ENCODE results near the gene PEX13.
"Not testable (repeated sequence)": the region's sequence is repeated elsewhere in the genome, so short reads cannot be mapped to it uniquely, and the experiment has no call there.

PEX13 gene, protein sequence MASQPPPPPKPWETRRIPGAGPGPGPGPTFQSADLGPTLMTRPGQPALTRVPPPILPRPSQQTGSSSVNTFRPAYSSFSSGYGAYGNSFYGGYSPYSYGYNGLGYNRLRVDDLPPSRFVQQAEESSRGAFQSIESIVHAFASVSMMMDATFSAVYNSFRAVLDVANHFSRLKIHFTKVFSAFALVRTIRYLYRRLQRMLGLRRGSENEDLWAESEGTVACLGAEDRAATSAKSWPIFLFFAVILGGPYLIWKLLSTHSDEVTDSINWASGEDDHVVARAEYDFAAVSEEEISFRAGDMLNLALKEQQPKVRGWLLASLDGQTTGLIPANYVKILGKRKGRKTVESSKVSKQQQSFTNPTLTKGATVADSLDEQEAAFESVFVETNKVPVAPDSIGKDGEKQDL

GRCh38 chr2:61017556-61018317 lies at the start of gene PEX13, which contains the start of gene PUS10:
PEX13 (plus strand) TSS chr2:61017720; CDS start chr2:61017760, 40 bp downstream.
PUS10 (minus strand) TSS chr2:61018255; CDS start chr2:61011890, 6,365 bp downstream.
- no peak for FAIRE-seq

DNA sequence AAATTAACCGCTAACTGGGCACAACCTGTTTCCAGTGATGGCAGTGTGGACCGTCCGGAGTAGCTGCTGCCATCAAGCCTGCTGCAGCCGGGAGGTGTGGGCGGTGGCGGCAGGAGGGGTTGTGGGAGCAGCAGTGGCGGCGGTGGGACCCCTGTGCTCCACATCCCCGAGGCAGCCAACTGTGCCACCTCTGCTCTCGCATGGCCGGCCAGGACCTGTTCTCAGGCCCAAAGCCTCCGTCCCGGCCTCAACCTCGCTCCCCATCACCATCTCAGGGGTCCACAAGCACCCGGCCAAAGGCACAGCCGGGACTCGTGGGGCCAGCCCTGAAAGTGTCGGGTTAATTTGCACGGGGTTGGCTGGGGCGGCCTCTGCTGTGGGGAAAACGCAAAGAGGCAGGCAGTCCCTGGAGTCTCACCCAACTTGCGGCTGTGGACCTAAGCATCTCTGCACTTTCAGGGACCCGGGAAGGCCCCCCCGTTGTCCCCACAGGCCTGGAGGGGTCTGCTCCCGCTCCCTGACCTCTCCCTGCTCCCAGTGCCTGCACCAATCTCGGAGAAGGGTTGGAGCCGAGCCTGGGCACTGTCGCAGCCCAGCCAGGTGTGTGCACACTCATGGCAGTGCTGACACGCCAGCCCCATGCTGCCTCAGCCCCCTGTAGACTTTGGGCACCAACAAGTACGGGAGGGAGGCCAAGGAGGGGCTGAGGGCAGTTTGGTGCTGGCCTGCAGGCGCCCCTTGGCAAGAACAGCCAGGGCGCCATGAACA lies 44.4 kb upstream of the PEX13 start:
- no peak for FAIRE-seq

- FAIRE-seq: no peak
Measured at GRCh38 chr2:60973705-60974104, 43.8 kb upstream of the PEX13 start.

DNA sequence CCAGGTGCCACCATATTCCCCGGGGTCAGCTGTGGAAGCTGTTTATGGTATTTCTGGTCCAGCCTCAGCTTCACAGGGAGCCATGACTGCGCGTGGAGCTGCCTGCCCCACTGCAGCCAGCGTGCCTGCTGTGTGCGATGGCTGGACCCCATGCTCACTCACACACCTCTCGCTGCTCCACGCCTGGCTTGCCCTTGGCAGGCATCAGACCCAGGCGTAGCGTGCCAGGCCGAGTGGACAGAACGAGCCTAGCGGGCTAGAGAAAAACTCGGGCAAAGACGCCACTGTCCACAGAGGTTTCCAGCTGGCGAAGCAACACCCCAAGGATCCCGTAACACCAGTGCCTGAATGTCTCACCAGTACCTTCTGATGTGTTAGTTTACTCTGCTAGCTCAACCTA lies 42.9 kb upstream of the PEX13 start:
- FAIRE-seq: no peak

DNA sequence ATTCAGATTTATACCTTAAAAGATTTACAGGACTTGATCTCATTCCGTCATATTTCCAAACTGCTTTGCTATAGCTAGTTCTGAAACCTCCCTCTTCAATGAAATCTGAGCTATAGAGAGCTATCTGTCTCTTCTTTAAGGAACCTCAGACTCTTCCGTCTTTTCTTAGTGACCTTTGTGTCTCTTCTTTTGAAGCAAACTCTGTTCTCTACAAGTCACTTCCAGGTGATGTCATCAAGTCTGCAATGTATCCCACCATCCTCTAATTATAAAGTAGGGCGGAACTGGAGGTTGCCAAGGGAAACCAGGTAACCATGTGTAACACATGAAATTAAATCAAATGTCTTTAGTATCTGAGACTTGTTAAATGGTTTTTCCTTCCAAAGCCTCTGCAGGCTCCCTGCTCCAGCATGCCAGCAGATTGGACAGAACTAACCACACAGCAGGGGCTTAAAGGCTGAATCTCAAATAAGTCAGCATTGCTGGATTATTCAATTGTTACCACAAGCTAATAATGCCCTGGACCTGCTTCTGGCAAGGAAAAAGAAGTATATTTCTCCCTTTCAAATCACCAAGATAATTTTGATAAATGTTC lies 41.2 kb upstream of the PEX13 start:
- FAIRE-seq: no peak

- FAIRE-seq: no peak
Measured at GRCh38 chr2:60976875-60977561, 40.5 kb upstream of the PEX13 start.

GRCh38 chr2:60977562-60977895 lies 40.0 kb upstream of the PEX13 start:
- FAIRE-seq: no peak

- FAIRE-seq: no peak
Measured at GRCh38 chr2:60979231-60979630, 38.3 kb upstream of the PEX13 start.

- FAIRE-seq: no peak
Measured at GRCh38 chr2:60980071-60980815, 37.3 kb upstream of the PEX13 start.

- not testable (repeated sequence) for FAIRE-seq
Measured at GRCh38 chr2:60982066-60982465, 35.5 kb upstream of the PEX13 start.

GRCh38 chr2:60984720-60985119 lies 32.8 kb upstream of the PEX13 start:
- no peak for FAIRE-seq

- FAIRE-seq: no peak
Measured at GRCh38 chr2:60987041-60987440, 30.5 kb upstream of the PEX13 start.

DNA sequence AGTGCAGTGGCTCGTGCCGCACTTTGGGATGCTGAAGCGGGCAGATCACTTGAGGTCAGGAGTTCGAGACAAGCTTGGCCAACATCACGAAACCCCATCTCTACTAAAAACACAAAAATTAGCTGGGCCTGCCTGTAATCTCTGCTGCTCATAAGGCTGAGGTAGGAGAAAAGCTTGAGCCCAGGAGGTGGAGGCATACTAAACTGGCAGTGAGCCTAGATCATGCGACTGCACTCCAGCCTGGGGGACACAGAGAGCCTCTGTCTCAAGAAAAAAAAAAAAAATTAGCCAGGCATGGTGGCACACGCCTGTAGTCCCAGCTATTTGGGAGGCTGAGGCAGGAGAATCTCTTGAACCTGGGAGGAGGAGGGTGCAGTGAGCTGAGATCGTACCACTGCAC lies 29.9 kb upstream of the PEX13 start:
- FAIRE-seq: not testable (repeated sequence)

GRCh38 chr2:60989259-60989658 lies 28.3 kb upstream of the PEX13 start:
- no peak for FAIRE-seq

GRCh38 chr2:60991644-60992043 lies 25.9 kb upstream of the PEX13 start:
- FAIRE-seq: no peak

GRCh38 chr2:60992985-60993392 lies 24.5 kb upstream of the PEX13 start:
- no peak for FAIRE-seq

DNA sequence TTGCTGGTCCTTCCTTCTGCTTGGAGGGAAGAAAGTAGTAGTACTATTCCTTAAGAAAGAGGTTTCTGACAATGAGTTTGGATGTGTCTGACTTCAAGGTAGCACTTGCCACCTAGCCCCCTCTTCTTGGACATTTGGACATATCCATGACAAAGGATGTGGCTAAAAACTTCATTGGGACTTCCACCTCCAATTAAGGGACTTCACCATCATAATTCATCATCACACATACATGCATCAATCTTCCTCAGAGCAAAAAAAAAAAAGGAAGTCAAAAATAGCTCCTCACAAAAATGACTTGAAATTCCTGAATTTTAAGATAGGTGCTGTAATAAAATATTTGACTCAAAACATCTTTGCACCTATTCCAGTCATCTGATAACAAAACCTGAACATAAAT lies 23.4 kb upstream of the PEX13 start:
- FAIRE-seq: no peak

- FAIRE-seq: peak; percentile 90
Measured at GRCh38 chr2:60998628-60999545, 18.6 kb upstream of the PEX13 start.

DNA sequence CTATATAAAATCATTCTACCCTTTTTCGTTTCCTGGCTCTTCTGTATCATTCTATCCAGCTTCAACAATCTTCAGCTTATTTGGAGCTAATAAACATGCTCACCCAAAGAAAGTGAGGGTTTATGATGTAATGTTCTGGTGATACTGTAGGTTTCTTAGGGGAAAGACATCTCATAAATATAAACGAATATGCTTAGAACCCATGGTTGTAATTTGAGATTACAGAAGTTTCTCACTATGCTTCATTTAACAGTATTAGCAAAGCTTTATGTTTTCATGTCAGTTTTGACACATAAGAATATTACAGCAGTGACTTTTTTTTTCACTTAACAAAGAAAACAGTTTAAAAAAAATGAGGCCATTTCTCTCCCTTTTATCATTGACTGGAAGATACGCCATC lies 11.8 kb upstream of the PEX13 start:
- no peak for FAIRE-seq

DNA sequence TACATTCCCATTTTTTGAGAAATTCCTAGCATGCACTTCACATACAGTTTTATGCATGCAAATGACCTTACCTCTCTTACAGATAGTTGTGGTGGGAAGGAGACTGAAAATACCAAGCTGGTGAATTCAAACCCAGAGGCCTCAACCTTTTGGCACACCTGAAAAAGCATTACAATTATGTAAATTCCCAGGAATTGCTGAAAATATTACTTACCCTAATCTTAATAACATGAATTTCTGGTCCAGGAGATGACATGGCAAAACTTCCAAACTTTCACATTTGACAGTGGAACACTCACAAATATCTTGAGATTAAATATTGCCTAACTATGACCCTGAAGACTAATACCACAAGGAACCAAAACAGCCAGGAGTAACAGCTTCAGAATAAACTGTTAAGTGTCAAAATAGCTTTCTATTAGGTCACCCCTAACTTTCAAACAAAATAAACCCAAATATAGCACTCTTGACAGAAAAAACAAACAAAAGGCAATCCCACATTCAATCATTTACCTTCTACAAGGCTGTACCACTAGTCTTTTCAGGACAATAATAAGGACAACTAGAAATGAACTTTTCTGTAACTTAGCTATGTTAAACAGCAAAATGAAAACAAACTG lies 10.9 kb upstream of the PEX13 start:
- FAIRE-seq: no peak
